ENCODE measurements around the gene TBC1D22A. TPM values are rescaled to one million over a fixed set of nuclear protein-coding genes. Genes with fewer than 3 reads are reported as not detected.
A peak's percentile ranks its signal among the peaks of the same experiment; 100 is the strongest.

TBC1D22A gene
- total and polyA plus RNA-seq, 9 of the 15 experiments (the other 6 are each of a cell fraction or from before 2014, with no cell fraction given): 0.20 to 11.5 (median 5.2) TPM

DNA sequence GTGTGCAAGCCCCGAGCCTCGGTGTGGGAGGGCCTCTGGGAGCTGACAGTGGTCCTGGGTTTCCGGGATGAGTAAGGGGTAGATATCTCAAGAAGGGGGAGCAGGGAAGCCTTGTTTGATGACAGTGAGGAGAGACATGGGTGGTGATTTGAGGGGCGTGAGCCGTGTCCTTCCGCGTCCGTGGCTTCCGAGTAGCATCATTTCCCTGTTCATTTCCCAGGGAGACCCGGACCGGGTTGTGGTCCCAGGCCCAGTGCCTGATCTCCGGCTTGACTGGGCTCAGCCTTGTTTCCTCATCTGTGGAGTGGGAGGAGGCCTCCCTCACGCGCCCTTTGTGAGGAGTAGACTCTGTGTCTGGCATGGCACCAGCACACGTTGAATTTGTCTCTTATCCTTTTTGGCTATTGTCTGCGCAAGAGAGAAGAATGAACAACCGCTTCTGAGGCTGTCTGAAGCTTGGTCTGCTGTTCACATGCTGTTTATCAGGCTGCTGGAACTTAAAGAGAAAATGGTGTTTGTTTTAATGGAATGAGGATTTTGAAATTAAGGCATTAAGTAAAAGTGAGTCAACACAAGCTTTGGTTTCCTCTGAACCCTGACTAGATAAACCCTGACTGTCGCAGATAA, 348.5 kb downstream of the TBC1D22A start (continued):
- TF ChIP-seq GTF2E2 (tag; IDR thresholded peaks at IDR 0.05): no peak

DNA sequence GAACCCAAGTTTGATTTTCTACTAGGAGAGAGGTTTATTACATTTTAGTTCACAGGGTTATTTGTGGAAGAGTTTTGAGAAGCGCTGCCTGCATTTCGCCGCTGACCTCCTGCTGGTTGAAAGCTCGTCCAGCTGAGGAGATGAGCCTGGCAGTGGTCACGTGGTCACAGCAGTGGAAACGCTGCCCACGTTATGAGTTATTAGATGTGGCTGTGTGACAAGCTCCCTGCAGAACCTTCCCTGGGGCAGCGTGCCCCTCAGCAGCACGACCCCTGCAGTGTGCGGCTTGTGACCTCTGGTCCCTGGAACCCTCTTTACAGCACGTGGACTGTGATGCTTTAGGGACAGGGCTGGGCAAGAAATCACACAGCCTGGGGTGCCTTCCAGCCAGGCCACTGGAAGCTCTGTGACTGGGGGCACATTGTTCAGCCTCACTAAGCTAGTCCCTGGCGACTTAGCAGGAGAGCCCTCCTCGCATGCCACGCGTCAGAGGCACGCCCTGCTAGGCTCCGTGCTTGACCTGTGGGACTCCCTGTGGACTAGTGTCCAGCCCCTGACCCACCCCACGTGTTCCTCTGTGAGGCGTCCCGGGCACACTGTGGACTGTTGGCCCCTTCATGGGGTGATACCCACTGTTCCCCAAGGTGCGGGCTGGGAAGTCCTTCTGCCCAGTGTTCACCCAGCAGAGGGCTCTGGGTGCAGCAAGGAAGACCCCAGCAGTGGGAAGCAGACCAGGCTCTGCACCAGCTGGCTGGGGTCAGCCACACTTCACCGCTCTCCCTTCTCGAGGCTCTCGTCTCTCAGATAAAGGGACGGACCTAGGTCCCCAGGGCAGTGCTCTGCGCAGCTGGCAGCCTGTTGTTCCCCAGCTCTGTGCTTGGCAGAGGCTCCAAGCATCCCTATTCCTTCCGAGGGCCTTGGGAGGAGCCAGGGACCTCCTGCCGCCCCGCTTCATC, 349.5 kb downstream of the TBC1D22A start:
- Histone ChIP-seq H3K79me2 (ENCODE audit: control insufficient read depth, insufficient read depth, low read length) (no peaks in the 10 kb centered on the region), H3K9me3 (replicated peaks; ENCODE audit: control insufficient read depth, insufficient read depth, low read depth, low read length) (no peaks in the 10 kb centered on the region), H3K4me2 (ENCODE audit: insufficient read depth, low read length) (no peak overlapping the region), H3K9me1 (ENCODE audit: control insufficient read depth, insufficient read depth, low read length) (no peaks in the 10 kb centered on the region), H2AFZ (ENCODE audit: low read depth, low read length) (no peak overlapping the region), H3K27ac (ENCODE audit: extremely low read depth, low read depth, low read length) (no peak overlapping the region), H3K4me1 (replicated peaks in 1 of 2; ENCODE audit: control insufficient read depth in 2 of 2, insufficient read depth in 2 of 2, low read length in 2 of 2) (peaks cover 4 to 12% of the 10 kb centered on the region in 2 experiments; a peak in 4 of 5 replicates), H3K36me3 (ENCODE audit: control insufficient read depth, insufficient read depth, low read length) (no peaks in the 10 kb centered on the region), H3K9ac (ENCODE audit: insufficient read depth in 1 of 2, low read depth in 2 of 2, low read length in 2 of 2) (no peak overlapping the region; a peak in 1 of 4 replicates), H4K20me1 (replicated peaks; ENCODE audit: control insufficient read depth, insufficient read depth, low read length) (no peaks in the 10 kb centered on the region), H3K27me3 (ENCODE audit: control insufficient read depth in 2 of 2, insufficient read depth in 2 of 2, low read length in 2 of 2) (no peaks in the 10 kb centered on the region), H3K4me3 (no peak overlapping the region)
- POLR2A ChIA-PET: interaction anchor here (0.8 kb wide), 1 partner anchor 9 kb away, joined by 3 read pairs; no protein-coding TSS in a partner anchor
- no peak for DNase-seq (ENCODE audit: extremely low read depth in 1 of 4, low spot score in 3 of 4)
- ATAC-seq: no peak
- TF ChIP-seq RBM22 (IDR thresholded peaks at IDR 0.05; ENCODE audit: low read depth, low read length, poor library complexity, severe bottlenecking) (peak; percentile 28), CCAR2 (IDR thresholded peaks at IDR 0.05; ENCODE audit: low read depth, low read length) (no peak), HDGF (IDR thresholded peaks at IDR 0.05) (no peak), CREM (IDR thresholded peaks at IDR 0.05; ENCODE audit: low read depth) (no peak), ZNF668 (CRISPR knock-in tag; IDR thresholded peaks at IDR 0.05) (no peak), HNRNPL (IDR thresholded peaks at IDR 0.05; ENCODE audit: low read depth, low read length) (no peak), SMAD2 (IDR thresholded peaks at IDR 0.05; ENCODE audit: low read depth, low read length) (no peak), ZBTB7A (IDR thresholded peaks at IDR 0.05; ENCODE audit: borderline replicate concordance, control insufficient read depth, low read depth, low read length) (no peak)
- TF ChIP-seq, protein P1, sequence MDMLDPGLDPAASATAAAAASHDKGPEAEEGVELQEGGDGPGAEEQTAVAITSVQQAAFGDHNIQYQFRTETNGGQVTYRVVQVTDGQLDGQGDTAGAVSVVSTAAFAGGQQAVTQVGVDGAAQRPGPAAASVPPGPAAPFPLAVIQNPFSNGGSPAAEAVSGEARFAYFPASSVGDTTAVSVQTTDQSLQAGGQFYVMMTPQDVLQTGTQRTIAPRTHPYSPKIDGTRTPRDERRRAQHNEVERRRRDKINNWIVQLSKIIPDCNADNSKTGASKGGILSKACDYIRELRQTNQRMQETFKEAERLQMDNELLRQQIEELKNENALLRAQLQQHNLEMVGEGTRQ (CRISPR knock-in tag; IDR thresholded peaks at IDR 0.05): peak; percentile 35
- TF ChIP-seq, protein P2, sequence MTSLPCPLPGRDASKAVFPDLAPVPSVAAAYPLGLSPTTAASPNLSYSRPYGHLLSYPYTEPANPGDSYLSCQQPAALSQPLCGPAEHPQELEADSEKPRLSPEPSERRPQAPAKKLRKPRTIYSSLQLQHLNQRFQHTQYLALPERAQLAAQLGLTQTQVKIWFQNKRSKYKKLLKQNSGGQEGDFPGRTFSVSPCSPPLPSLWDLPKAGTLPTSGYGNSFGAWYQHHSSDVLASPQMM (CRISPR knock-in tag; IDR thresholded peaks at IDR 0.05): no peak
- no peak for FAIRE-seq
- in situ Hi-C loops (cut with MboI): no loop called here
- WGBS (ENCODE audit: insufficient coverage, low coverage, missing lambda C conversion rate): 75% methylated on average over 19 of the region's 29 CpGs
- no TSS peak for BruUV-seq (replicated peaks)
- intact Hi-C loops (cut with micrococcal nuclease): no loop called here
- CTCF ChIA-PET (ENCODE audit: low intra/inter-chr PET ratio): no interaction called here

Measured in K562 (cell line).